Adipose tissue (tissue), 3 donors: Measurements from ENCODE around the gene DOK5. TPM values are rescaled to one million over a fixed set of nuclear protein-coding genes. Genes with fewer than 3 reads are reported as not detected.

Experiments used
- H3K27ac ChIP-seq: one replicate; pipeline ENCODE4 v1.5.1; 2013; ENCODE audit warnings: low read depth, low read length
- WGBS, 3 donors: extraction: QIAGEN DNeasy Blood & Tissue Kit; methylation state at CpG; one replicate each; pipeline ENCODE4 v1.1.7; 2013; 5-methylcytosine and 5-hydroxymethylcytosine counted together
- polyA plus RNA-seq, 3 donors: library from polyadenylated mRNA; stranded (reverse); fragments of 200-250 nt; gene quantifications; one replicate each; pipeline ENCODE4 v1.2.3, GENCODE V29; 2013
- donor health status: healthy with polysubstance abuse.
- donor health status: Bipolar disorder and iron deficiency.
- donor health status: healthy.

DOK5 gene
- polyA plus RNA-seq, 3 donors, result 0.24 to 3.2 (median 2.7) TPM

- no peak overlapping the region for H3K27ac ChIP-seq
- 69 to 82% (median 80%) methylated on average over 4 of the region's 4 CpGs for WGBS, 3 donors
These were observed 70.4 kb downstream of the DOK5 start for GRCh38 chr20:54545676-54546358.

DNA sequence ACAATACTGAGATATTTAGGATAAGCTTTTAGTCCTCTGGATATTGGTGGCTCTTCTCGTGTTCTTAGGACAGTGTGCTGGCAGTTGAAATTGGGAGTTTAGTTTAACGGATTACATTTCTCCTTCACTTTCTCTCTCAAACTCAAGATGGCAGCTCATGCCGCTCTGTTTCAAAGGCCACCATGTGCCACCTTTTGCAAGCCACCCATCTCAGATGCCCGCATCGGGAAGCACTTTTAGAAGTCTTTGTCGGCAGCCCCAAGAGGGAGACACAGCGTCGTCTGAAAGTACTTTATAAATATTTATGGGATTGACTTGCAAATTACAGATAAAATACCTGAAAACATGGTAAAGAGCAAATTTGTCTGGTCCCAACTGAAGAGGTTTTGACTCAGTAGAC lies 73.5 kb downstream of the DOK5 start:
- 91 to 97% (median 95%) methylated on average over 8 of the region's 8 CpGs for WGBS, 3 donors

GRCh38 chr20:54549658-54550326 lies 74.4 kb downstream of the DOK5 start:
- no peak overlapping the region for H3K27ac ChIP-seq
- WGBS, 3 donors, result 39 to 73% (median 62%) methylated on average over 3 of the region's 3 CpGs

More for the DNA sequence above, 73.5 kb downstream of the DOK5 start:
- no peak overlapping the region for H3K27ac ChIP-seq

DNA sequence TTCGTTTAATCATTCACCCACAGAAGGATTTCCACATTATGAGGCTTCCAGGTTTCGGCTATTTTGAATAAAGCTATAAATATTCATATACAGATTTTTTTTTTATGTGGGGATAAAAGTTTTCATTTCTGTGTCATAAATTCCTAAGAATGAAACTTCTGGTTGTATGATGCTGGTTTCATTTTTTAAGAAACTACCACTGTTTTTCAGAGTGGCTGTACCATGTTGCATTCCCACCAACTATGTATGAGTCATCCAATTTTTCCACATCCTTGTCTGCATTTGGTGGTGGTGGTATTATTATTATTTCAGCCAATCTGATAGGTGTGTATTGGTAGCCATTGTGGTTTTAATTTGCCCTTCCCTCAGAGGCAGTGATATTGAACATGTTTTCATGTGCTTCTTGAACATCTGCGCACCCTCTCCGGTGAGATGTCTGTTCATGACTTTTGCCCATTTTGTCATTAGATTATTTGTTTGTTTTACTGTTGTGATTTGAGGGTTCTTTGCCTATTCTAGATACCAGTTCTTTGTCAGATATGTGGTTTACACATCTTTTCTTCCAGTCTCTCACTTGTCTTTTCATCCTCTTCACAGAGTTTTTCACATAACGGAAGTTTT lies 75.5 kb downstream of the DOK5 start:
- WGBS, 3 donors, result 91 to 96% (median 95%) methylated on average over 5 of the region's 5 CpGs
- no peak overlapping the region for H3K27ac ChIP-seq

GRCh38 chr20:54554006-54554405 lies 78.6 kb downstream of the DOK5 start:
- H3K27ac ChIP-seq, result no peak overlapping the region

- H3K27ac ChIP-seq, result no peak overlapping the region
- 71 to 83% (median 81%) methylated on average over 3 of the region's 3 CpGs for WGBS, 3 donors
These were observed 79.8 kb downstream of the DOK5 start for GRCh38 chr20:54555150-54555549.

DNA sequence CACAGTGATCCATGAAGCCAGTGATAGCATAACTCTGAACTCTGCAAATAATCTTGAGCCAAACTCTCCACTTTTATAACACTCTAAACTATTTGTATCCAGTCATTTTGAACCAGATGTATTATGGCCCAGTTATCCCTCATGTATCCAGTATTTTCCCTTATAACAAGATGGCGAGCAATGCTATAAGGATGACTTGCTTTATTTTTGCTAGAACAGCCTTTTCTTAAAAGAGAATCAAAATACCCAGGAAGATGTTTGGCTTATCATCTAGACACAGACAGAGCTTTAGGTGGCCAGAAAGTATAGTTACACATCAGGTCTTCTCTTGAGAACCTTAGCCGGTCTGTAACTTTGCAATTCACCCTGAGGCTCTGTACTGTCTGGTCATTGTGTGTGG lies 81.0 kb downstream of the DOK5 start:
- 90 to 96% (median 94%) methylated on average over 2 of the region's 2 CpGs for WGBS, 3 donors
- no peak overlapping the region for H3K27ac ChIP-seq

DNA sequence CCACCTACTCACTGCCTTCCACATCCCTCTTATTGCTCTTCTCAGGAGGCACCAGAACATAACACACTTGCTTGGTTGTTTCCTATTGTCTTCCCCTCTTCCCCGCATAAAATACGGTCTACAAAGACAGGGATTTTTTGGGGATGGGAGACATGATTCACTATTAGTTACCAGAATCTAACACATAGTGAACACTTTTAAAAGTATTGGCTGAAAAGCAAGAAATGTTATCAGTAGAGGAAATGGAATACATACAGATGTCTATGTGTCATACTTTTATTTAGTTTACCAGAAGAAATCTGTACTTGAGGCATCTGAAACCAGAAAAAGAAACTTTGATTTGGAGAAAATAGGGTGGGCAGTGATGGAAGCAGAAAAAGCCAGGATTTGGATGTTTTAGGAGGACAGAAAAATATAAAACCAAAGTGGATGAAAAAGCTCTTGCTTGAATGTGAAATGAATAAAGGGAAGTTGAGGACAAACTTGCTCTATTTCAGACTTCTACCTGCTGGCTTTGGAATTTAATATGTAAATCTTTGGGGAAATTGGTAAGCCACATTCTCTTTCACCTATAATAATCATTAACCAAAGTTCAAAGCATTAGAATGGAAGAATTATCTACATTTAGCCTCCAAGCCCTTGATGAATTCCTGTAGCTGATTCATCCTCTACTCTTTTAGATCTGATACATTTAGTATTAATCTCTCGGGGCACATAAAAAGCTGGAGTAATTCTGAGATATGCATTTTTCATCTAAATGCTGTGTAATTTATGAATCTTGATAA lies 82.6 kb downstream of the DOK5 start:
- H3K27ac ChIP-seq, result no peak overlapping the region
- 84 to 87% (median 84%) methylated on average over 3 of the region's 3 CpGs for WGBS, 3 donors

GRCh38 chr20:54559890-54560289 lies 84.5 kb downstream of the DOK5 start:
- H3K27ac ChIP-seq, result no peak overlapping the region
- WGBS, 3 donors, result 79 to 86% (median 82%) methylated on average over 3 of the region's 3 CpGs

DNA sequence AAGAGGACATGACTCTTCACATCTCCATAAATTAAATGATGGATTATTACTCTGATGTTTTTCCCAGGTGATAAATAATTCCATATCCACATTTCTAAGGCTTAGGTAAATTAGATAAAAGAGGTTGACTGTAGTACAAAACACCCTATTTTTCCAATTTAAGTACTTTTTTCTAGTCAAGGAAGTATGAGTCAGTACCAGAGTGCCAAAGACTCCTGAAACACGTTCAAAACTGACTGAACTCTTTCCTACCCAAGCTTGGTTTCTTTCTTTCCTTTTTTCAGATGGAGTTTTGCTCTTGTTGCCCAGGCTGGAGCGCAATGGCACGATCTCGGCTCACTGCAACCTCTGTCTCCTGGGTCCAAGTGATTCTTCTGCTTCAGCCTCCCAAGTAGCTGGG lies 85.0 kb downstream of the DOK5 start:
- no peak overlapping the region for H3K27ac ChIP-seq
- 82 to 89% (median 84%) methylated on average over 4 of the region's 4 CpGs for WGBS, 3 donors

DNA sequence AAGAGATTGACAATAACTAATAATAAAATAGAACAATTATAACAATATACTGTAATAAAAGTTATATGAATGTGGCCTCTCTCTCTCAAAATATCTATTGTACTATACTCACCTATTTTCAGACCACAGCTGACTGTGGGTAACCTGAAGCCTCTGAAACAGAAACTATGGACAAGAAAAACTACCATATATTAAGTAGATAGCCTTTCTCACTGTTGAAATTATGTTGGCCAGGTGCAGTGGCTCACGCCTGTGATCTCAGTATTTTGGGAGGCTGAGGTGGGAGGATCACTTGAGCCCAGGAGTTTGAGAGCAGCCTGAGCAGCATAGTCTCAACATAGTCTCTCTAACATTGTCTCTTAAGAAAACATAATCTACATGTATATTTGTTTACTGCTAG lies 89.9 kb downstream of the DOK5 start:
- no peak overlapping the region for H3K27ac ChIP-seq
- 84 to 97% (median 96%) methylated on average over 1 of the region's 1 CpG for WGBS, 3 donors

DNA sequence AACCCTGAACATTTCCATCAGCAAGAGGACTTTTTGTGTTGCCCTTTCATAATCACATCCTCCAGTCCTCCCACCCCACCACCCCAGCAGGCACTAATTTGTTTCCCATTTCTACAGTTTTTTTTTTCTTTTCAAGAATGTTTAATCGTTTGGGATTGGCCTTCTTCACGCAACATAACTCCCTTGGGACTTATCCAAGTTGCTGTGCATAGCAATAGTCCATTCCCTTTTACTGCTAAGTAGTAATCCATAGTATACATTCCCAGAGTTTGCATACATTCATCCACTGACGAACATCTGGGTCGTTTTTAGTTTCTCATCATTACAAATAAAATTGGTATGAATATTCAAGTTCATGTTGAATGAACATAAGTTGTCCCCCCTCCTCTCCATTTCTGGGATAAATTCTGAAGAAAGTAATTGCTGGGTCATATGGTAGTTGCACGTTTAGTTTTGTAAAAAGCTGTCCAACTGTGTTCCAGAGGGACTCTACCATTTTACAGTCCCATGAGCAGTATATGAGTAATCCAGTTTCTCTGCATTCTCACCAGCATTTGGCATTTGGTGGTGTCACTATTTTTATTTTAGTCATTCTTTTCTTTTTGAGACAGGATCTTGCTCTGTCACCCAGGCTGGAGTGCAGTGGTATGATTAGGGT lies 90.8 kb downstream of the DOK5 start:
- WGBS, 3 donors, result 76 to 84% (median 79%) methylated on average over 5 of the region's 5 CpGs

DNA sequence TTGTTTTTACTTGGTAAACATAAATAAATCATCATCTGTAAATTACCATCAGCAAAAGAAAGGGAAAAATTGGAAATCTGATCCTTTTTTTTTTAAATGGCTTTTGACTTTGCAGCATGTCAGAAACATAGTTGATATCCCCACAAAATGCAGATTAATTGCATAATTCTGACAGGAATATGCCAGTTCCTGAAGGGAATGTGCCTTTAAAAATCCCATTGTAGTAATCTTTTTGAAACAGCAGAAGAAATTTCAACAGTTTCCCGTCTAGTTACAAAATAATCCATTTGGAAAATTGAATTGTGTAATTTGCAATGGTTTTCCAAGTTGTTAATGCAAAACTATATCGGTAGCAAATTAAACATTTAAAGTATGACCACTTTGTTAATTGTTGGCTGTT lies 95.2 kb downstream of the DOK5 start:
- WGBS, 3 donors, result 55 to 71% (median 70%) methylated on average over 2 of the region's 2 CpGs
- H3K27ac ChIP-seq, result no peak overlapping the region

More for the DNA sequence above, 90.8 kb downstream of the DOK5 start:
- H3K27ac ChIP-seq, result no peak overlapping the region

- 89 to 93% (median 91%) methylated on average over 8 of the region's 8 CpGs for WGBS, 3 donors
These were observed 97.5 kb downstream of the DOK5 start for GRCh38 chr20:54572665-54573435.

DNA sequence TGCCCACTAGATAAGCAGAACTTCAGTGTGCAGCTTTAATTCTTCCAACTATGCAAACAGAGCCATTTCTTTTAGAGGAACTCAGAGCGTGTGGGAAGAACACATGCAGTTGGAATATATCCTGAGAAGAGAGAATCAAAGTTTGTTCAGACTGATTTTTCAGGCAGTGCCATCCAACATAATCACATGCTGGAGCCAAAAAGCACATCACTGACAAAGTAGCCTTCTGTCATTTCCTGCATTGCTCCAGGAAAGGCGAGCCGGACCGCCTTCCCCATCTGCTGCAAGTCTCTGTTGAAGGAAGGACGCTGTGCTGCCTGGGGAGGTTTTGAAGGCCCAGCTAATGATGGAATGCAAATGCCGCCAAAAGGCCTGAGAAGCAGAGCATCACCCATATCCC lies 98.4 kb downstream of the DOK5 start:
- WGBS, 3 donors, result 69 to 80% (median 72%) methylated on average over 6 of the region's 6 CpGs
- no peak overlapping the region for H3K27ac ChIP-seq

More at GRCh38 chr20:54572665-54573435, 97.5 kb downstream of the DOK5 start:
- H3K27ac ChIP-seq, result no peak overlapping the region

DNA sequence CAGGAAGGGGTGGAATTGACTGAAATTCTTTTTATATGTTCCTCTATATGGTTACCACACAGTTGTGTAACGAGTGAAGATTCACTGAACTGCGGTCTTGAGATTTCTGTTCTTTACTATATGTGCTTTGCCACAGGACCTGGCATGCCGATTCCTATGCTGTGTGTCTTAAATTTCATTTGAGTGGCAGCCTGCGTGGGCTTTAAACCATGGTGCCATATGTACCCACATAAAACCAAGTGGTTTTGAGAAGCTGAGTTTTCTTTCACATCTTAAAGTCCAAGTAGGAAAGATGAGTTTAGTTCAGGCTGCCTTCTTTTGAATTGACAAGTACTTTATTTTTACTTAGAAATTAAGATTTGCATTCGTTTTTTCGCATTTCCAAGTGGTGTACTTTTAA lies 101.1 kb downstream of the DOK5 start:
- WGBS, 3 donors, result 89 to 92% (median 91%) methylated on average over 6 of the region's 6 CpGs
- H3K27ac ChIP-seq, result no peak overlapping the region

- H3K27ac ChIP-seq, result no peak overlapping the region
These were observed 102.2 kb downstream of the DOK5 start for GRCh38 chr20:54577637-54578036.

- H3K27ac ChIP-seq, result no peak overlapping the region
- 47 to 60% (median 58%) methylated on average over 3 of the region's 3 CpGs for WGBS, 3 donors
These were observed 109.8 kb downstream of the DOK5 start for GRCh38 chr20:54585217-54585616.
